Measurements from ENCODE around the gene TCEANC2. TPM values are rescaled to one million over a fixed set of nuclear protein-coding genes. Genes with fewer than 3 reads are reported as not detected.

The TCEANC2 gene
- polyA plus RNA-seq (2012; ENCODE audit: insufficient read length, low read depth), result 1.3 TPM

DNA sequence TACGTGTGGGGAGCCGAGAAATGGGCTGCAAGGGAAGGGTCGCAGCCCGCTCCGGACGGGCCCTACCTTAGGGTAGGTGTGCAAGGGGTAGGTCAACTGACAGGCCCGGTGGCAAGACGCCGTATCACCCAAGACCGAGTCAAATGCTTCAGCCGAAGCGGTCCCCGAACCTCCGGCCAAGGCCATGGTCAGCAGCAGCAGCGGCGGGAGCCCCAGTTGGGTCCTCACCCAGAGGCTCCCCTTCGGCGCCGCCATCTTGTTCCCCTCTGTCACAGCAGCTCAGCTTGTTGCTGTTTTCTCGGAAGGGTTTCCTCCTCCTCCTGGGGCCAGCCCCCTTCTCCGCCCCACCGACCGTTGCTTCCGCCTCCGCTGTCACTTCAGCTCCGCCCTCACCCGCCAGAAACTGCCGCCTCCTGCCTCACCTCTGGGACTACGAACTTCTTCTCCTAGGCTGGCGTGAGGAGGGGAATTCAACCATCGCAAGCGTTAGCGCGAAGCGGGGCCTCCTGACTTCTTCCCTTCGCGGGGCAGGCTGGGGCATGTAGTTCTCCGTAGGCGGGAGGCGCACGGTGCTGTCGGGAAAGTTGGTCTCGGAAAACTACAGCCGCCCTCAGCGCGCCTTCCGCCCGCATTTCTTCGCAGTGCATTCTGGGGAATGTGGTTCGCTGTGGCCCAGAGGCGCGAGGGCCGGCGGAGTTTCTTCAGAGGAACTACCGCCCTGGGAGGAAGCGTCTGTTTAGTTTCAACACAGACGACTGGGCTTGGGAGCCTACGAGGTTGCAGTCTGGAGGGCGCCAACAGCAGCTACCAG, at the start of gene TCEANC2, which contains the start of gene TMEM59:
Gene TCEANC2, plus strand, starts transcription at position 675 of the 811 bp plus-strand sequence. CDS start 815 bp downstream, outside the sequence.
Gene TMEM59, minus strand, starts transcription at position 271 of the 811 bp plus-strand sequence. Its CDS starts 16 bp downstream, at position 255.
- TF ChIP-seq, protein P1, sequence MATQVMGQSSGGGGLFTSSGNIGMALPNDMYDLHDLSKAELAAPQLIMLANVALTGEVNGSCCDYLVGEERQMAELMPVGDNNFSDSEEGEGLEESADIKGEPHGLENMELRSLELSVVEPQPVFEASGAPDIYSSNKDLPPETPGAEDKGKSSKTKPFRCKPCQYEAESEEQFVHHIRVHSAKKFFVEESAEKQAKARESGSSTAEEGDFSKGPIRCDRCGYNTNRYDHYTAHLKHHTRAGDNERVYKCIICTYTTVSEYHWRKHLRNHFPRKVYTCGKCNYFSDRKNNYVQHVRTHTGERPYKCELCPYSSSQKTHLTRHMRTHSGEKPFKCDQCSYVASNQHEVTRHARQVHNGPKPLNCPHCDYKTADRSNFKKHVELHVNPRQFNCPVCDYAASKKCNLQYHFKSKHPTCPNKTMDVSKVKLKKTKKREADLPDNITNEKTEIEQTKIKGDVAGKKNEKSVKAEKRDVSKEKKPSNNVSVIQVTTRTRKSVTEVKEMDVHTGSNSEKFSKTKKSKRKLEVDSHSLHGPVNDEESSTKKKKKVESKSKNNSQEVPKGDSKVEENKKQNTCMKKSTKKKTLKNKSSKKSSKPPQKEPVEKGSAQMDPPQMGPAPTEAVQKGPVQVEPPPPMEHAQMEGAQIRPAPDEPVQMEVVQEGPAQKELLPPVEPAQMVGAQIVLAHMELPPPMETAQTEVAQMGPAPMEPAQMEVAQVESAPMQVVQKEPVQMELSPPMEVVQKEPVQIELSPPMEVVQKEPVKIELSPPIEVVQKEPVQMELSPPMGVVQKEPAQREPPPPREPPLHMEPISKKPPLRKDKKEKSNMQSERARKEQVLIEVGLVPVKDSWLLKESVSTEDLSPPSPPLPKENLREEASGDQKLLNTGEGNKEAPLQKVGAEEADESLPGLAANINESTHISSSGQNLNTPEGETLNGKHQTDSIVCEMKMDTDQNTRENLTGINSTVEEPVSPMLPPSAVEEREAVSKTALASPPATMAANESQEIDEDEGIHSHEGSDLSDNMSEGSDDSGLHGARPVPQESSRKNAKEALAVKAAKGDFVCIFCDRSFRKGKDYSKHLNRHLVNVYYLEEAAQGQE (IDR thresholded peaks at IDR 0.05; ENCODE audit: insufficient read depth in 1 of 2, low read depth in 2 of 2, low read length in 2 of 2), result no peak
- TF ChIP-seq TAF1 (IDR thresholded peaks at IDR 0.05; ENCODE audit: borderline replicate concordance, insufficient read depth, low read length) (peak; percentile 64; the same call in 1 of the 2 replicates), FOXP2 (optimal IDR thresholded peaks at IDR 0.05; ENCODE audit: borderline replicate concordance, extremely low read depth, extremely low read length, insufficient read depth) (peak; percentile 66)

DNA sequence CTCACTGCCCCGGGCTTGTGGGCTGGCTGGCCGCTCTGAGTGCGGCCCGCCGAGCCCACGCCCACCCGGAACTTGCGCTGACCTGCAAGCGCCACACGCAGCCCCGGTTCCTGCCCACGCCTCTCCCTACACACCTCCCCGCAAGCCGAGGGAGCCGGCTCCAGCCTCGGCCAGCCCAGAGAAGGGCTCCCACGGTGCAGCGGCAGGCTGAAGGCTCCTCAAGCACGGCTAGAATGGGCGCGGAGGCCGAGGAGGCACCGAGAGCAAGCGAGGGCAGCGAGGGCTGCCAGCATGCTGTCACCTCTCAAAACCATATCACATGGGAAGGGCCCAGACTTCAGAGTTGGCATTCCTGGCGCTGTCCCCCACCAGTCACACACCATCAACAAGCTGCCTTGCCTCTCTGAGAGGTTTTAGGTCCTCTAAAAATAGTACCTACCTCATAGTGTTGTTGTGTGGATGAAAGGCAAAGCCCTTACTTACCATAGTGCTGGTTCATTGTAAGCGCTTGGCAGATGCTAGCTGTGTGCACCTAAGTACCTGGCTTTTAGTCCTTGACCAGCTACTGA, 48.8 kb upstream of the TCEANC2 start:
- TF ChIP-seq TAF1 (IDR thresholded peaks at IDR 0.05; ENCODE audit: borderline replicate concordance, insufficient read depth, low read length) (no peak), FOXP2 (optimal IDR thresholded peaks at IDR 0.05; ENCODE audit: borderline replicate concordance, extremely low read depth, extremely low read length, insufficient read depth) (no peak), POLR2AphosphoS5 (IDR thresholded peaks at IDR 0.05; ENCODE audit: low read depth, low read length) (no peak), SIN3A (IDR thresholded peaks at IDR 0.05; ENCODE audit: borderline replicate concordance, insufficient read depth, low read length) (no peak)
- TF ChIP-seq, protein P1 (IDR thresholded peaks at IDR 0.05; ENCODE audit: insufficient read depth in 1 of 2, low read depth in 2 of 2, low read length in 2 of 2), result no peak

DNA sequence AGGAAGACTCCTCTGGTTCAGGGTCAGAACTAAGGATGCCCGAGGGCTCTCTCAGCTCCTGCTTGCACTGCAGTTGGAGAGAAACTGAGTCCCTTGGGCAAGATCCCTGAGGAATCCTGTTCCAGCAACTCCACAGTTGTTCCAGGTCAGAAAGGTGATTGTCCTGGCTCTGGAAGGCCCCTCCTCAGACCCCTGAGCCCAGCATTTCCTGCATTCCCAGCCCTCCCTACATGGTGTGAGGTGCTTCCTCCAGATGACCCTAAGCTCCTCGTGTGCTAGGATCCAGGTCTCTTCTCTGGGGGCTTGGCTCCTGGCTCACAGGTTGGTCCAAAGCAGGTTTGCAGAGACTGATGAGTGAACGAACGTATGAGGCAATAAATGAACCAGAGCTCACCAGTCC, 46.9 kb upstream of the TCEANC2 start:
- TF ChIP-seq FOXP2 (optimal IDR thresholded peaks at IDR 0.05; ENCODE audit: borderline replicate concordance, extremely low read depth, extremely low read length, insufficient read depth) (no peak), POLR2AphosphoS5 (IDR thresholded peaks at IDR 0.05; ENCODE audit: low read depth, low read length) (no peak), SIN3A (IDR thresholded peaks at IDR 0.05; ENCODE audit: borderline replicate concordance, insufficient read depth, low read length) (no peak), TAF1 (IDR thresholded peaks at IDR 0.05; ENCODE audit: borderline replicate concordance, insufficient read depth, low read length) (no peak)
- TF ChIP-seq, protein P1 (IDR thresholded peaks at IDR 0.05; ENCODE audit: insufficient read depth in 1 of 2, low read depth in 2 of 2, low read length in 2 of 2), result no peak

DNA sequence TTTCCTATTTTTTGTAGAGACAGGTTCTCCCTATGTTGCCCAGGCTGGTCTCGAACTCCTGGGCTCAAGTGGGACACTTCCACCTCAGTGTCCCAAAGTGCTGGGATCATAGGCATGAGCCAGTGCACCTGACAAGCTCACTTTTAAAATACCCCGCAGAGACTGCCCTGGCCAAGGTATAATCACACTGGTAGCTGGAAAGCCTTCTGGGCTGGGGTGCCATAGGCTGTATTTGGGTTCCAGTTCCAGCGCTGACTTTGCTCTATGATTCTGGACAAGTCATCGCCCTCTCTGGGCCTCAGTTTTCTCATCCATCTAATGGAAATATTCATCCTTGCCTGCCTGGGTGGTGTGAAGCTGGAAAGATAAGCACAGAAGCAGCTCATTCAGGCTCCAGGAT, 45.8 kb upstream of the TCEANC2 start:
- no peak for TF ChIP-seq POLR2AphosphoS5 (IDR thresholded peaks at IDR 0.05; ENCODE audit: low read depth, low read length)
- no peak for TF ChIP-seq FOXP2 (optimal IDR thresholded peaks at IDR 0.05; ENCODE audit: borderline replicate concordance, extremely low read depth, extremely low read length, insufficient read depth)
- TF ChIP-seq SIN3A (IDR thresholded peaks at IDR 0.05; ENCODE audit: borderline replicate concordance, insufficient read depth, low read length), result no peak
- TF ChIP-seq, protein P1 (IDR thresholded peaks at IDR 0.05; ENCODE audit: insufficient read depth in 1 of 2, low read depth in 2 of 2, low read length in 2 of 2), result no peak
- TF ChIP-seq TAF1 (IDR thresholded peaks at IDR 0.05; ENCODE audit: borderline replicate concordance, insufficient read depth, low read length), result no peak
